ENCODE measurements around the gene THAP5. TPM values are rescaled to one million over a fixed set of nuclear protein-coding genes. Genes with fewer than 3 reads are reported as not detected.

THAP5 gene
- total and polyA plus RNA-seq, 2 donors (not counting 3 experiments of a cell fraction or from before 2014, with no cell fraction given), result 2.5 to 14.1 TPM

DNA sequence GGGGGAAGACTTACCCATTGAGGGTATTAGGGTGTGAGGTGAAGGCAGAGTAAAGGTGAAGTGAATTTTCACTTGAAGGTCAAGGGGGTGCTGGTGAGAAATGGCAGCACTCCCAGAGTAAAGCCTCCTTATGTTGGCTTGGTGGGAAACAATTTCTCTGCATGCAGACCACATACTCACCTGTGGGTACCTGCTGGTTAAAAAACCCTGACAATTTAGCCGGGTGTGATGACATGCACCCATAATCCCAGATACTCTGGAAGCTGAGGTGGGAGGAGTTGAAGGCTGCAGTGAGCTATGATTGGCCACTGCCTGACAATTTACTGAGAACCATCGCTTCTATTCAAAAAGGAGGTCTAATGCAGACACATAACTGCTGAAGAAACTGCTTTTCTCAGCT is 5.7 kb upstream of the THAP5 start:
- H3K36me3 ChIP-seq (ENCODE audit: control insufficient read depth in 2 of 2, extremely low read depth in 1 of 2, insufficient read depth in 2 of 2, low read length in 2 of 2), result peaks cover 3 to 10% of the 10 kb centered on the region in 2 experiments
- dilution Hi-C loops (cut with MboI; ENCODE audit: extremely low pct_ligation_motif_present, low sequenced_read_pairs) (no loop called here), intact Hi-C loops (cut with micrococcal nuclease) (no loop called here)
- POLR2A ChIA-PET, result no interaction called here
- BruUV-seq (replicated peaks), result no TSS peak
- no peaks in the 10 kb centered on the region for H3K27me3 ChIP-seq (ENCODE audit: control insufficient read depth in 2 of 2, insufficient read depth in 2 of 2, low read length in 2 of 2)
- peaks cover 13% of the 10 kb centered on the region for H3K4me1 ChIP-seq (ENCODE audit: control insufficient read depth, extremely low read depth, insufficient read depth, low read length)
- no peak overlapping the region for H3K4me3 ChIP-seq (replicated peaks in 1 of 3; ENCODE audit: insufficient read depth in 1 of 3, low read depth in 1 of 3, low read length in 3 of 3)
- H3K9me1 ChIP-seq (replicated peaks; ENCODE audit: control insufficient read depth, extremely low read depth, insufficient read depth, low read length), result no peaks in the 10 kb centered on the region
- no peaks in the 10 kb centered on the region for H3K9me3 ChIP-seq (replicated peaks; ENCODE audit: control insufficient read depth, insufficient read depth, low read length)
- H4K20me1 ChIP-seq (replicated peaks; ENCODE audit: control insufficient read depth, extremely low read depth, insufficient read depth, low read length), result no peaks in the 10 kb centered on the region
- H3K27ac ChIP-seq (ENCODE audit: insufficient read depth, low read depth, low read length), result no peak overlapping the region
- H2AFZ ChIP-seq (ENCODE audit: low read depth, low read length), result no peak overlapping the region
- DNase-seq (ENCODE audit: low read depth, low spot score) (no peak), FAIRE-seq (no peak)
- CTCF ChIA-PET, result no interaction called here
- no peak overlapping the region for H3K4me2 ChIP-seq (ENCODE audit: insufficient read depth, low read length)
- no peak for TF ChIP-seq GATA2 (IDR thresholded peaks at IDR 0.05; ENCODE audit: insufficient read depth, insufficient read length, low read depth, low read length)
- TF ChIP-seq, protein P1, sequence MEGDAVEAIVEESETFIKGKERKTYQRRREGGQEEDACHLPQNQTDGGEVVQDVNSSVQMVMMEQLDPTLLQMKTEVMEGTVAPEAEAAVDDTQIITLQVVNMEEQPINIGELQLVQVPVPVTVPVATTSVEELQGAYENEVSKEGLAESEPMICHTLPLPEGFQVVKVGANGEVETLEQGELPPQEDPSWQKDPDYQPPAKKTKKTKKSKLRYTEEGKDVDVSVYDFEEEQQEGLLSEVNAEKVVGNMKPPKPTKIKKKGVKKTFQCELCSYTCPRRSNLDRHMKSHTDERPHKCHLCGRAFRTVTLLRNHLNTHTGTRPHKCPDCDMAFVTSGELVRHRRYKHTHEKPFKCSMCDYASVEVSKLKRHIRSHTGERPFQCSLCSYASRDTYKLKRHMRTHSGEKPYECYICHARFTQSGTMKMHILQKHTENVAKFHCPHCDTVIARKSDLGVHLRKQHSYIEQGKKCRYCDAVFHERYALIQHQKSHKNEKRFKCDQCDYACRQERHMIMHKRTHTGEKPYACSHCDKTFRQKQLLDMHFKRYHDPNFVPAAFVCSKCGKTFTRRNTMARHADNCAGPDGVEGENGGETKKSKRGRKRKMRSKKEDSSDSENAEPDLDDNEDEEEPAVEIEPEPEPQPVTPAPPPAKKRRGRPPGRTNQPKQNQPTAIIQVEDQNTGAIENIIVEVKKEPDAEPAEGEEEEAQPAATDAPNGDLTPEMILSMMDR (IDR thresholded peaks at IDR 0.05; ENCODE audit: extremely low read depth in 1 of 2, insufficient read depth in 1 of 2, low read depth in 1 of 2, low read length in 2 of 2), result no peak
- TF ChIP-seq, protein P2, sequence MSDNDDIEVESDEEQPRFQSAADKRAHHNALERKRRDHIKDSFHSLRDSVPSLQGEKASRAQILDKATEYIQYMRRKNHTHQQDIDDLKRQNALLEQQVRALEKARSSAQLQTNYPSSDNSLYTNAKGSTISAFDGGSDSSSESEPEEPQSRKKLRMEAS (IDR thresholded peaks at IDR 0.05; ENCODE audit: insufficient read depth, insufficient read length), result no peak
- TF ChIP-seq EZH2 (IDR thresholded peaks at IDR 0.05; ENCODE audit: borderline replicate concordance, low read depth, low read length, severe bottlenecking), result no peak
- TF ChIP-seq JUN (IDR thresholded peaks at IDR 0.05; ENCODE audit: borderline replicate concordance, insufficient read depth, insufficient read length, low read depth), result no peak
- no peak for TF ChIP-seq POLR2AphosphoS5 (IDR thresholded peaks at IDR 0.05; ENCODE audit: insufficient read depth, low read depth, low read length)
- H3K79me2 ChIP-seq (ENCODE audit: control insufficient read depth, insufficient read depth, low read length), result peaks cover 14% of the 10 kb centered on the region
- no peak overlapping the region for H3K9ac ChIP-seq (replicated peaks; ENCODE audit: extremely low read depth, insufficient read depth, low read length)

Measured in endothelial cell of umbilical vein (primary cell).